ENCODE measurements around the gene TAF1C.

The TAF1C gene

DNA sequence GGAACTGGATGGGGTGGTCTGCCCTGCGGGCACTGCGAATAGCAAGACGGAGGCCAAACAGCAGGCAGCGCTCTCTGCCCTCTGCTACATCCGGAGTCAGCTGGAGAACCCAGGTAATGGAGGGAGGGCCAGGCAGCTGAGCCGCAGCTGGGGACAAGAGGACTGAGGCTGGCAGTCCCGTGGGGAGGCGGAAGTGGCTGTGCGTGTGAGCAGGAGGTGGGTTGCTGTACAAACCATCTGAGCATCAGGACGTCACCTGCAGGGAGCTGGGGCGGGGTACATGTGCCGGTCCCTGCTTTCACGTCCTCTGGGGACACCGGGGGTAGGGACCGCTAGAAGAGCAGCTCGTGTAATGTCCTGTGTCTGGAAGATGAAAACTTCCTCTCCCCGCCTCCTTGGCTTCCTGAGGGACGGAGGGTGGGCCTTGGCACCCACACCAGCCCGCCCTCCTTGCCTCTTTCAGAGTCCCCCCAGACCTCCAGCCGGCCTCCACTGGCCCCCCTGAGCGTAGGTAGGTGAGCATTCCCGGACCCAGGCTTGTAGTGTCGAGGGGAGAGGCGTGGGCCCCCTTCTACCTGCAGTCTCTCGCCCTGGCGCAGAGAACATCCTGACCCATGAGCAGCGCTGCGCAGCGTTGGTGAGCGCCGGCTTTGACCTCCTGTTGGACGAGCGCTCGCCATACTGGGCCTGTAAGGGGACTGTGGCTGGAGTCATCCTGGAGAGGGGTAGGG, 7.8 kb upstream of the TAF1C start:
- no peaks in the 10 kb centered on the region for H3K4me1 ChIP-seq (ENCODE audit: control insufficient read depth, insufficient read depth, low read length)
- no peaks in the 10 kb centered on the region for H3K36me3 ChIP-seq (ENCODE audit: control insufficient read depth, insufficient read depth, low read length)
- H3K9ac ChIP-seq (ENCODE audit: low read depth, low read length): no peak overlapping the region
- H3K4me3 ChIP-seq (ENCODE audit: low read depth, low read length): no peak overlapping the region
- H3K9me3 ChIP-seq (ENCODE audit: control insufficient read depth, insufficient read depth, low read length): no peaks in the 10 kb centered on the region
- H3K27me3 ChIP-seq (ENCODE audit: control insufficient read depth, insufficient read depth, low read length): no peaks in the 10 kb centered on the region

GRCh38 chr16:84194018-84194417, 7.2 kb upstream of the TAF1C start:
- no peaks in the 10 kb centered on the region for H3K4me1 ChIP-seq (ENCODE audit: control insufficient read depth, insufficient read depth, low read length)
- H3K9me3 ChIP-seq (ENCODE audit: control insufficient read depth, insufficient read depth, low read length): no peaks in the 10 kb centered on the region
- H3K9ac ChIP-seq (ENCODE audit: low read depth, low read length): no peak overlapping the region
- H3K27me3 ChIP-seq (ENCODE audit: control insufficient read depth, insufficient read depth, low read length): no peaks in the 10 kb centered on the region
- H3K36me3 ChIP-seq (ENCODE audit: control insufficient read depth, insufficient read depth, low read length): no peaks in the 10 kb centered on the region
- no peak overlapping the region for H3K4me3 ChIP-seq (ENCODE audit: low read depth, low read length)

GRCh38 chr16:84193480-84193879, 6.6 kb upstream of the TAF1C start:
- Histone ChIP-seq H3K9me3 (ENCODE audit: control insufficient read depth, insufficient read depth, low read length) (no peaks in the 10 kb centered on the region), H3K36me3 (ENCODE audit: control insufficient read depth, insufficient read depth, low read length) (no peaks in the 10 kb centered on the region), H3K27me3 (ENCODE audit: control insufficient read depth, insufficient read depth, low read length) (no peaks in the 10 kb centered on the region), H3K4me3 (ENCODE audit: low read depth, low read length) (no peak overlapping the region), H3K9ac (ENCODE audit: low read depth, low read length) (no peak overlapping the region), H3K4me1 (ENCODE audit: control insufficient read depth, insufficient read depth, low read length) (no peaks in the 10 kb centered on the region)

- no peak overlapping the region for H3K9ac ChIP-seq (ENCODE audit: low read depth, low read length)
- H3K4me3 ChIP-seq (ENCODE audit: low read depth, low read length): no peak overlapping the region
- no peaks in the 10 kb centered on the region for H3K9me3 ChIP-seq (ENCODE audit: control insufficient read depth, insufficient read depth, low read length)
- no peaks in the 10 kb centered on the region for H3K4me1 ChIP-seq (ENCODE audit: control insufficient read depth, insufficient read depth, low read length)
- no peaks in the 10 kb centered on the region for H3K36me3 ChIP-seq (ENCODE audit: control insufficient read depth, insufficient read depth, low read length)
- no peaks in the 10 kb centered on the region for H3K27me3 ChIP-seq (ENCODE audit: control insufficient read depth, insufficient read depth, low read length)
These were observed 4.6 kb upstream of the TAF1C start for GRCh38 chr16:84191466-84191865.

DNA sequence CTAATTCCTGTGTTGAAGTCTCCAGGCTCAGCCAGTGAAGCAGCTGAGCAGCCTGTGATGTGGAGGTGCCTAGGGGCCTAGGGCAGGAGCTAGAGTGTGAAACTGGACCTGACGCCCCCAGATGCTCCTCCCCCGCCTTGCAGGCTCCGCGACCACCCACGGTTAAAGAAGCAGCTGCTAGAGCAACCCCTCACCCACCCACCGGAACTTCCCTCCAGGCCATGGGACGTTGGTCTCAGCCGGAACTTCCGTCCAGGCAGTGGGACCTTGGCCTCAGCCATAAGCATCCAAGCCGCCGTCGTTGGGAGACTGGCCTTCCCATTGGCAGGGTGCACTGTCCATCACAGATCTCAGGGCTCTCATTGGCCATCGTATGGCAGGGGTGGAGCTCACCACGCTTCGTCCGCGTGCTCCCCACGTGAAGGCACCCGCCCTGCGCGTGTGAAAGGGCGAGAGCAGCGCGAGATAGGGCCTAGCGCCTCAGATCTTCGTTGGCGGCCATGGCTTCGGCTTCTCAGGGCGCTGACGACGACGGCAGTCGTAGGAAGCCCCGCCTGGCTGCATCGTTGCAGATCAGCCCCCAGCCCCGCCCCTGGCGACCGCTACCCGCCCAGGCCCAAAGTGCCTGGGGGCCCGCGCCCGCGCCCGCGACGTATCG, 4.0 kb upstream of the TAF1C start, which contains the start of gene ADAD2:
ADAD2 (plus strand) TSS at position 427 of the 658 bp plus-strand sequence; CDS start at position 501, 74 bp downstream.
- Histone ChIP-seq H3K27me3 (ENCODE audit: control insufficient read depth, insufficient read depth, low read length) (no peaks in the 10 kb centered on the region), H3K9me3 (ENCODE audit: control insufficient read depth, insufficient read depth, low read length) (no peaks in the 10 kb centered on the region), H3K9ac (ENCODE audit: low read depth, low read length) (no peak within 1 kb of the TSS), H3K4me3 (ENCODE audit: low read depth, low read length) (no peak within 1 kb of the TSS), H3K4me1 (ENCODE audit: control insufficient read depth, insufficient read depth, low read length) (no peaks in the 10 kb centered on the region), H3K36me3 (ENCODE audit: control insufficient read depth, insufficient read depth, low read length) (no peaks in the 10 kb centered on the region)

DNA sequence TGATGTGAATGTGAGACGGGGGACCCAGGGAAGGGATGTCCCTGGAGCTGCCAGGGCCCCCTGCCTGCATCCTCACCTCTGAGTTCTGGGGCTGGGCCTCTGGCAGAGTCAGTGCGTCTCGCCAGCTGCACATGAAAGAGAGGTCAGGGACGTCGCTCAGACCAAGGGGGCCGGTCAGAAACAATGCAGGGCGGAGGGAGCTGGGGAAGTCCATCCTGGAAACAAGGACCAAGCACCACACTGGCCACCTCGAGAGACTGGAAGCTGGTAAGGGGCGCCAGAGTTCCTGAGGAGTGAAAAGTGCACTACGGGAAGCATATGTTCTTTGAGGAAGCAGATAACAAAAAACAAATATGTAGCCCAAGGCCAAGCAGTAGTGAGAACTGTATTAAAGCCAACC, 2.1 kb downstream of the TAF1C start:
- Histone ChIP-seq H3K9me3 (ENCODE audit: control insufficient read depth, insufficient read depth, low read length) (no peaks in the 10 kb centered on the region), H3K4me3 (ENCODE audit: low read depth, low read length) (no peak overlapping the region), H3K9ac (ENCODE audit: low read depth, low read length) (no peak overlapping the region), H3K36me3 (ENCODE audit: control insufficient read depth, insufficient read depth, low read length) (peaks cover 32% of the 10 kb centered on the region), H3K4me1 (ENCODE audit: control insufficient read depth, insufficient read depth, low read length) (no peaks in the 10 kb centered on the region), H3K27me3 (ENCODE audit: control insufficient read depth, insufficient read depth, low read length) (no peaks in the 10 kb centered on the region)

- no peak overlapping the region for H3K4me3 ChIP-seq (ENCODE audit: low read depth, low read length)
- H3K36me3 ChIP-seq (ENCODE audit: control insufficient read depth, insufficient read depth, low read length): peaks cover 36% of the 10 kb centered on the region
These were observed 2.8 kb downstream of the TAF1C start for GRCh38 chr16:84183911-84184591.

GRCh38 chr16:84183572-84183875, 3.3 kb downstream of the TAF1C start:
- Histone ChIP-seq H3K4me3 (ENCODE audit: low read depth, low read length) (no peak overlapping the region), H3K27me3 (ENCODE audit: control insufficient read depth, insufficient read depth, low read length) (no peaks in the 10 kb centered on the region), H3K9me3 (ENCODE audit: control insufficient read depth, insufficient read depth, low read length) (no peaks in the 10 kb centered on the region), H3K9ac (ENCODE audit: low read depth, low read length) (no peak overlapping the region), H3K36me3 (ENCODE audit: control insufficient read depth, insufficient read depth, low read length) (peaks cover 41% of the 10 kb centered on the region), H3K4me1 (ENCODE audit: control insufficient read depth, insufficient read depth, low read length) (no peaks in the 10 kb centered on the region)

More at GRCh38 chr16:84183911-84184591, 2.8 kb downstream of the TAF1C start:
- Histone ChIP-seq H3K9ac (ENCODE audit: low read depth, low read length) (no peak overlapping the region), H3K9me3 (ENCODE audit: control insufficient read depth, insufficient read depth, low read length) (no peaks in the 10 kb centered on the region), H3K27me3 (ENCODE audit: control insufficient read depth, insufficient read depth, low read length) (no peaks in the 10 kb centered on the region), H3K4me1 (ENCODE audit: control insufficient read depth, insufficient read depth, low read length) (no peaks in the 10 kb centered on the region)

DNA sequence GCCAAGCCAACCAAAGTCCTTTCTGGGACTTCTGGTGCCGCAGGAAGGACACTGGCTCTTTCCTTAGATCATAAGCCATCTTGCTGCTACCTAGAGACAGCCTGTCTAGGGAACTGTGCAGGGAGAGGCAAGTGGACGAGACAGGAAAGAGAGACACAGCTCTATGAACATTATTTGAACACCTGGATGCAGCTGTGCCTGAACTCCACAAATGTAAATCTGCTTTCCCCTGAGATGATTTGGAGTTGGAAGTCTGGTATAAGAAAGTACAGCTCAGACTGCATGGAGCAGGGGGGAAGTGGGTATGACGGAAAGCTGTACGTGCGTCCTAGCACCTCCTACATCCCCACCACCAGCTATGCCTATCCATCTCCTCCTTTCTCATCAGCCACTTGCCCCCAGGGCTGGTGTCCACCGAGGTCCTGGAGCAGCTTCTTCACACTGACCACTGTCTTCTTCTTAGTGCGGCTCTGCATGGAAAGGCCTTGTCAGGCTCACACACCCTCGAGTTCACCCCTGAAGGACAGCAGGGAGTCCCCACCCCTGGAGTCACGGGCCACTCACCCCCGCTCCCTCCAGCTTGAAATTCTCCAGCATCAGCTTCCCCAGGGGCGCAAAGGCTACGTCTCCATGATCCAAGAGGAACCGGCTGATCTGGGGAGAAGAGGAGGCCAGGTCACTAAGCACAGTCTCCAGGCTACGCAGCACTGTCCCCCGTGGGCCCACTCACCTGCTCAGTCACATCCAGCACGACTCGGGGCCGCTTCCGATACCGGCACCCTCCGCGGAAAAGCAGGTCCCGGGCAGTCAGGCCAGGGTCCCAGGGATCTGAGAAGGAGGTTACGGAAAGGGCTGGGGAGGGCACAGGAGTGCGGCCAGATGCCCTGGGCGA, 3.9 kb downstream of the TAF1C start:
- peaks cover 44% of the 10 kb centered on the region for H3K36me3 ChIP-seq (ENCODE audit: control insufficient read depth, insufficient read depth, low read length)
- H3K4me1 ChIP-seq (ENCODE audit: control insufficient read depth, insufficient read depth, low read length): no peaks in the 10 kb centered on the region
- H3K9ac ChIP-seq (ENCODE audit: low read depth, low read length): no peak overlapping the region
- H3K27me3 ChIP-seq (ENCODE audit: control insufficient read depth, insufficient read depth, low read length): no peaks in the 10 kb centered on the region
- H3K4me3 ChIP-seq (ENCODE audit: low read depth, low read length): no peak overlapping the region
- H3K9me3 ChIP-seq (ENCODE audit: control insufficient read depth, insufficient read depth, low read length): no peaks in the 10 kb centered on the region

- H3K27me3 ChIP-seq (ENCODE audit: control insufficient read depth, insufficient read depth, low read length): no peaks in the 10 kb centered on the region
- no peak overlapping the region for H3K9ac ChIP-seq (ENCODE audit: low read depth, low read length)
- H3K4me3 ChIP-seq (ENCODE audit: low read depth, low read length): no peak overlapping the region
- H3K4me1 ChIP-seq (ENCODE audit: control insufficient read depth, insufficient read depth, low read length): no peaks in the 10 kb centered on the region
- no peaks in the 10 kb centered on the region for H3K9me3 ChIP-seq (ENCODE audit: control insufficient read depth, insufficient read depth, low read length)
- peaks cover 45% of the 10 kb centered on the region for H3K36me3 ChIP-seq (ENCODE audit: control insufficient read depth, insufficient read depth, low read length)
These were observed 4.8 kb downstream of the TAF1C start for GRCh38 chr16:84182104-84182503.

- H3K4me3 ChIP-seq (ENCODE audit: low read depth, low read length): no peak overlapping the region
- H3K4me1 ChIP-seq (ENCODE audit: control insufficient read depth, insufficient read depth, low read length): no peaks in the 10 kb centered on the region
- H3K27me3 ChIP-seq (ENCODE audit: control insufficient read depth, insufficient read depth, low read length): no peaks in the 10 kb centered on the region
- H3K36me3 ChIP-seq (ENCODE audit: control insufficient read depth, insufficient read depth, low read length): peaks cover 45% of the 10 kb centered on the region
- no peaks in the 10 kb centered on the region for H3K9me3 ChIP-seq (ENCODE audit: control insufficient read depth, insufficient read depth, low read length)
- H3K9ac ChIP-seq (ENCODE audit: low read depth, low read length): no peak overlapping the region
These were observed 5.5 kb downstream of the TAF1C start for GRCh38 chr16:84181144-84181915.

Data from iPS-15b (cell line).